ENCODE measurements around the gene HOXB2. TPM values are rescaled to one million over a fixed set of nuclear protein-coding genes. Genes with fewer than 3 reads are reported as not detected.

The HOXB2 gene
- total and polyA plus RNA-seq, 2 experiments from 2014 or later = not detected

- TF ChIP-seq ZNF462 (CRISPR knock-in tag; IDR thresholded peaks at IDR 0.05) = no peak
- no peak for TF ChIP-seq STAT1 (IDR thresholded peaks at IDR 0.05; ENCODE audit: unreplicated experiment)
- no peak for TF ChIP-seq ZNF331 (CRISPR knock-in tag; IDR thresholded peaks at IDR 0.05; ENCODE audit: low read depth)
- no peak for TF ChIP-seq ZNF114 (CRISPR knock-in tag; IDR thresholded peaks at IDR 0.05)
- no peak for TF ChIP-seq EZH2phosphoT487 (IDR thresholded peaks at IDR 0.05; ENCODE audit: unreplicated experiment)
- no peak for TF ChIP-seq CREB1 (CRISPR knock-in tag; IDR thresholded peaks at IDR 0.05; ENCODE audit: low read depth)
- no peak for TF ChIP-seq POLR2AphosphoS5 (IDR thresholded peaks at IDR 0.05; ENCODE audit: low read depth)
Observed at GRCh38 chr17:48499735-48500434, 45.0 kb downstream of the HOXB2 start (continued).

GRCh38 chr17:48499248-48499647 is 45.7 kb downstream of the HOXB2 start:
- Mint-ChIP-seq H3K9me3 (no peaks in the 10 kb centered on the region), H3K27me3 (ENCODE audit: insufficient read depth, low read depth, poor library complexity) (peaks cover 27% of the 10 kb centered on the region), H3K36me3 (ENCODE audit: low read depth) (no peaks in the 10 kb centered on the region), H3K4me1 (peaks cover 23% of the 10 kb centered on the region), H3K4me3 (no peak overlapping the region), H3K27ac (no peak overlapping the region)
- Histone ChIP-seq H3K36me3 (ENCODE audit: insufficient read depth) (no peaks in the 10 kb centered on the region), H3K4me3 (no peak overlapping the region), H3K27ac (ENCODE audit: low read depth) (no peak overlapping the region), H3K79me2 (replicated peaks; ENCODE audit: insufficient read depth) (no peaks in the 10 kb centered on the region), H3F3A (replicated peaks; ENCODE audit: low read depth) (no peaks in the 10 kb centered on the region), H2AFZ (no peak overlapping the region), H3K4me1 (ENCODE audit: insufficient read depth) (peaks cover 12% of the 10 kb centered on the region; the same call in 1 of the 2 replicates), H3K9me2 (ENCODE audit: insufficient read depth) (no peaks in the 10 kb centered on the region), H3K4me2 (no peak overlapping the region), H4K20me1 (replicated peaks; ENCODE audit: insufficient read depth) (0 out of 2 replicates have a peak, but pooled peaks cover 5% of the 10 kb centered on the region), H3K27me3 (ENCODE audit: insufficient read depth) (peaks cover 90% of the 10 kb centered on the region)
- ATAC-seq (no peak), DNase-seq (ENCODE audit: low spot score) (no peak)
- TF ChIP-seq ETS1 (IDR thresholded peaks at IDR 0.05) (no peak), ZNF462 (CRISPR knock-in tag; IDR thresholded peaks at IDR 0.05) (no peak), POLR2AphosphoS5 (IDR thresholded peaks at IDR 0.05; ENCODE audit: low read depth) (no peak)

All from GM23338 (cell line).